Left lung (tissue), 10 donors: ENCODE data around the gene GABRA4. TPM values are rescaled to one million over a fixed set of nuclear protein-coding genes. Genes with fewer than 3 reads are reported as not detected.

Experiments
- ATAC-seq: fragments of 200-7000 bp; cut with Tn5 transposase; one replicate; pipeline ENCODE4 v1.9.1; 2020; ENCODE audit warnings: moderate library complexity
- DNase-seq, 4 donors: peaks; one replicate each; pipeline ENCODE4 v3.0.0-alpha.2; 2013 to 2020
- H3K27ac ChIP-seq, 2 donors: fragments of 200-600 bp; sonication (generic) in 1 of 2; one replicate each; pipeline versions ENCODE4 v1.5.0 to v1.8.0; 2020 to 2021
- H3K27me3 ChIP-seq, 2 donors: fragments of 200-600 bp; sonication (generic) in 1 of 2; one replicate each; pipeline versions ENCODE4 v1.5.0 to v1.8.0; 2020 to 2021
- H3K36me3 ChIP-seq, 2 donors: fragments of 200-600 bp; sonication (generic) in 1 of 2; one replicate each; pipeline versions ENCODE4 v1.5.0 to v1.8.0; 2020 to 2021
- H3K4me1 ChIP-seq, 2 donors: fragments of 200-600 bp; one replicate each; pipeline ENCODE4 v1.8.0; 2021
- H3K4me3 ChIP-seq, 2 donors: fragments of 200-600 bp; sonication (generic) in 1 of 2; one replicate each; pipeline versions ENCODE4 v1.5.0 to v1.8.0; 2020 to 2021; ENCODE audit warnings: mild to moderate bottlenecking in 1 of 2
- H3K9me3 ChIP-seq, 2 donors: fragments of 200-600 bp; sonication (generic) in 1 of 2; one replicate each; pipeline versions ENCODE4 v1.5.0 to v1.8.0; 2020 to 2021
- CTCF ChIP-seq, 2 donors: fragments of 200-600 bp; sonication (generic) in 1 of 2; IDR thresholded peaks; one replicate each; pipeline versions ENCODE4 v1.5.0 to v1.8.0; 2021; ENCODE audit warnings: antibody characterized with exemption in 2 of 2
- intact Hi-C, 2 donors: fragments of 100-400 bp; cut with DNase I; formaldehyde crosslinking; loops; one replicate each; pipeline versions ENCODE4 v1.11.2 to v1.14.2; 2022
- polyA plus RNA-seq, 6 donors: library from polyadenylated mRNA; unstranded; fragments of 120-200 nt; gene quantifications; one replicate each; pipeline ENCODE4 v1.2.1, GENCODE V29; 2013; ENCODE audit not compliant: insufficient read length in 6 of 6
- total RNA-seq, 2 donors: library from RNA; stranded (reverse); fragmentation: NEBNext Ultra II Directional; extraction: Animal tissue kit (Norgen Biotek cat#: 25700); gene quantifications; one replicate each; pipeline ENCODE4 v1.2.1, GENCODE V29; 2021
- donor health status: DM: no; HTN: yes; CAD: no.
- donor health status: DM: no; HTN: no; CAD: no.

The GABRA4 gene
- total and polyA plus RNA-seq, 8 donors: 0.03 to 0.11 TPM; not detected in 6

DNA sequence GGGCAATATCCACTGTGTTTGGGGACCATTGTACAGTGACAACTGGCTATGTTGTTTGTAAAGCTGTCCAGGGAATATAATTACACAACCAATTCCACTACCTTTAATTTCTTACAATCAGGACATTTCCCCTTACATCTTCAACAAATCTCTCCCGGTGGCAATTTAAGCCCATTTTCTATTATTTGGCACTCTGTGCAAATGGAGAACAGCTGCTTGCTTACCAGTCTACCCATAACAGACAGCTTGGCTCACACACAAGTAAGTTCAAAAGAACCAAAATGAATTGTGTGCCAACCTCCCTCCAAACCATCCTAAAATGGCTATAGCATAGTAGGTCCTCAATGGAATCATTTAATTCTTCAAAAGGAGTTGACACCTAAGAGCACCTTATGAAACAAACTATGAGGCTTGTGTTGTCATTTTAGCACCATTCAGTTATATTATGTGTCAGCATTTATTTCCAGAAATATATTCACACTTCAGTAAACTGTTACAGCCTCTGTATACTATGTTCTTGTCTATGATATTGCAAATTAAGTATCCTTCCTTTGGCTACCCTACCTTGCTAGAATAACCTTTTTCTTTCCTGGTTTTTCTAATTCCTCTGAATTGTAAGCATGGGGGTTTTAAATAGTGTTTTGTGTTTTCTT lies 18.4 kb downstream of the GABRA4 start:
- no peaks in the 10 kb centered on the region for H3K36me3 ChIP-seq
- DNase-seq (no peak), ATAC-seq (no peak)
- H3K27me3 ChIP-seq: no peaks in the 10 kb centered on the region
- H3K4me1 ChIP-seq: no peaks in the 10 kb centered on the region
- intact Hi-C loops: no loop called here
- H3K9me3 ChIP-seq: no peaks in the 10 kb centered on the region
- no peak overlapping the region for H3K27ac ChIP-seq
- no peak overlapping the region for H3K4me3 ChIP-seq
- TF ChIP-seq CTCF (IDR thresholded peaks at IDR 0.05): no peak

DNA sequence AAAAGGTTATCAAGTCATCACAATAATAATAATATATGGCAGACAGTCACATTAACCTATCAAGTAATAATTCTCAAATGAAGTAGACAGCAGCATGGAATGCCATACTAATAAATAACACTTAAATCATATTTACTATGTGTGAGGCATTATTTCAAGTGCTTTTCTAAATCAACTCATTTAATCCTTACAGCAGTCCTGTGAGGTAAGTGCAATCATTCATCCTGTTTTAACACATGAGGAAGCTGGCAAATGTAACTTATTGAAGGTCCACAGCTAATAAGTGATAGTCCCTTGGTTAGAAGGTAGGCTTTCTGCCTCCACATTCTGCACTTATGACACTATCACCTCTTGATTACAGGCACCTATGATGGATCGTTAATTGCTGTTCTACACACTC lies 24.5 kb downstream of the GABRA4 start:
- no peaks in the 10 kb centered on the region for H3K9me3 ChIP-seq
- no peaks in the 10 kb centered on the region for H3K27me3 ChIP-seq
- ATAC-seq (no peak), DNase-seq (no peak)
- H3K27ac ChIP-seq: no peak overlapping the region
- H3K4me3 ChIP-seq: no peak overlapping the region
- no peak for TF ChIP-seq CTCF (IDR thresholded peaks at IDR 0.05)
- no peaks in the 10 kb centered on the region for H3K4me1 ChIP-seq
- no peaks in the 10 kb centered on the region for H3K36me3 ChIP-seq
- intact Hi-C loops: no loop called here

GRCh38 chr4:46967631-46968030 lies 25.8 kb downstream of the GABRA4 start:
- no peak for ATAC-seq
- intact Hi-C loops: no loop called here

GRCh38 chr4:46958742-46959488 lies 34.5 kb downstream of the GABRA4 start:
- peaks cover 3 to 24% of the 10 kb centered on the region in 2 donors for H3K27me3 ChIP-seq
- no peak overlapping the region for H3K4me3 ChIP-seq
- ATAC-seq (no peak), DNase-seq (no peak)
- H3K27ac ChIP-seq: no peak overlapping the region
- no peak for TF ChIP-seq CTCF (IDR thresholded peaks at IDR 0.05)
- no peaks in the 10 kb centered on the region for H3K4me1 ChIP-seq
- H3K36me3 ChIP-seq: no peaks in the 10 kb centered on the region
- no peaks in the 10 kb centered on the region for H3K9me3 ChIP-seq
- intact Hi-C loops: no loop called here

More at GRCh38 chr4:46967631-46968030, 25.8 kb downstream of the GABRA4 start:
- no peaks in the 10 kb centered on the region for H3K9me3 ChIP-seq
- H3K27ac ChIP-seq: no peak overlapping the region
- TF ChIP-seq CTCF (IDR thresholded peaks at IDR 0.05): no peak
- H3K36me3 ChIP-seq: no peaks in the 10 kb centered on the region
- no peak overlapping the region for H3K4me3 ChIP-seq
- no peak for DNase-seq
- no peaks in the 10 kb centered on the region for H3K4me1 ChIP-seq
- no peaks in the 10 kb centered on the region for H3K27me3 ChIP-seq

DNA sequence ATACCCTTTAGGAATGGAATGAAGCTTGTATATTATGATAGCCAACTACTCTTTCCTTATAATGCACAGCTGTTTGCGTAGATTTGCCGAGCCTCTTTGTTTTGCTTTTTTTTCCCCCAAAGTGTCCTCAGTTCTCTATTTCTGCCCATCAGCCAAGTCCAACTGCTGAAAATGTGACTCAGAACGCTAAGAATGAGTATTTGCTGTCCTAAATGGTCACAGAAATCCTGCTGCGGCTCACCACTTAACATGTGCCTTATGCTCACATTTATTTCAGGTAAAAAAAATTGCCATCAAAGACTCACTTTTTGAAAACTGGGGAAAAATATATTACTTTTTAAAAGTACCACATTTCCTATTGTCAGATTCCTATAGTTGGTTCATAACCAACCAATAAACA lies 36.9 kb downstream of the GABRA4 start:
- Histone ChIP-seq H3K4me1 (no peaks in the 10 kb centered on the region), H3K4me3 (no peak overlapping the region), H3K36me3 (no peaks in the 10 kb centered on the region), H3K9me3 (no peaks in the 10 kb centered on the region), H3K27ac (no peak overlapping the region), H3K27me3 (peaks cover 3 to 28% of the 10 kb centered on the region in 2 donors)
- TF ChIP-seq CTCF (IDR thresholded peaks at IDR 0.05): no peak
- ATAC-seq (no peak), DNase-seq (no peak)
- intact Hi-C loops: no loop called here
